ELF-1 (cell line): ENCODE measurements around the gene SLC35G6.

ENCODE experiments used
- DNase-seq: peaks from one replicate; pipeline ENCODE4 v3.0.0-alpha.2; 2016; ENCODE audit warnings: low read depth, low spot score

The SLC35G6 gene

DNA sequence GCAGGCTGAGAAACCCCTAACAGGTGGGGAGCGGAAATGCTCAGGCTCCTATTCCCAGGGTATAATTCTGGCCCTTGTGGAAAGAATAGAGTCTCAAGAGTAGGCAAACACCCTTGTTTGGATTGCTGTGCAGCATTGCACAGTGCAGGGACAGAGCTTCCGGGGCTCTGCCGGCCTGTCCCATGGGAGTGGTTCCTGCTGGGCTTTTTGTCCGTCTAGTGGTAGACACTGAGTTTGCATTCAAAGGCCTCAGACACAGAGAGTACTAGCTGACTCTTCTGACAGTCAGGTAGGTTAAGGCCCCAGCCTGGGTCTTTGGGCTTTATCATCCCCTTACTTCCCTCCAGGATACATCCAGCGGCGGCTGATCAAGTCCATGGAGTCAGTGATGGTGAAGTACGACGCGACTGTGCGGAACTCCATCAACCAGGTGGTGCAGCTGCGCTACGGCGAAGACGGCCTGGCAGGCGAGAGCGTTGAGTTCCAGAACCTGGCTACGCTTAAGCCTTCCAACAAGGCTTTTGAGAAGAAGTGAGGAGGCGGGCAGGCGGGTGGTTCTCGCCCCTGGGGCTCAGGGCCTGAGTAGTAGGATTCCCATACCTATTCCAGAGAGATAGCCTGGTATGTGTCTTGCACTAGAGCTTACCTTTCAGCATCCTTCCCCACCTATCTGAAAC, 21.1 kb downstream of the SLC35G6 start:
- DNase-seq, result no peak

DNA sequence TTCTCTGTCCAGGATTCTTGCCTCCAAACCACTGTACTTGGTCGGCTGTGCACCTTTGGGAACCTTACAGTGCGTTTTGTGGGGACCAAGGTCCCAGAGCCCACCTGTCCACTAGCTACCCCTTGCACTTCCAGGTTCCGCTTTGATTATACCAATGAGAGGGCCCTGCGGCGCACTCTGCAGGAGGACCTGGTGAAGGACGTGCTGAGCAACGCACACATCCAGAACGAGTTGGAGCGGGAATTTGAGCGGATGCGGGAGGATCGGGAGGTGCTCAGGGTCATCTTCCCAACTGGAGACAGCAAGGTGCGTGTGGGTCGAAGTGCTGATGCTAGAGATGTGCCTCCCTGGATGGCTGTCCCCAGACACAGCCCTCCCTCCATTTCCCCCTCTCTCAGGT, 21.7 kb downstream of the SLC35G6 start:
- DNase-seq, result peak; percentile 41

DNA sequence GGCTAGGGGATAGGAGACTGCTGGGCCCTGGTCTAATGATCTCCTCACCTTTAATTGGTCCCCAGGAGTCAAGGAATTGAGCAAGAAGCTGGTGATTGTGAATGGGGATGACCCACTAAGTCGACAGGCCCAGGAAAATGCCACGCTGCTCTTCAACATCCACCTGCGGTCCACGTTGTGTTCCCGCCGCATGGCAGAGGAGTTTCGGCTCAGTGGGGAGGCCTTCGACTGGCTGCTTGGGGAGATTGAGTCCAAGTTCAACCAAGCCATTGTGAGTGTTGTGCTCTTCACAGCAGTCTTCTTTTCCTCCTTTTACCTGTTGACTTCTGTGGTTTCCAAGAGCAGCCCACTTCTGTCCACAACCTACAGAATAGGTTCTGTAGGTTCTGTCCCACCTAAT, 22.3 kb downstream of the SLC35G6 start:
- DNase-seq, result no peak

GRCh38 chr17:7508145-7508544, 26.9 kb downstream of the SLC35G6 start:
- no peak for DNase-seq

DNA sequence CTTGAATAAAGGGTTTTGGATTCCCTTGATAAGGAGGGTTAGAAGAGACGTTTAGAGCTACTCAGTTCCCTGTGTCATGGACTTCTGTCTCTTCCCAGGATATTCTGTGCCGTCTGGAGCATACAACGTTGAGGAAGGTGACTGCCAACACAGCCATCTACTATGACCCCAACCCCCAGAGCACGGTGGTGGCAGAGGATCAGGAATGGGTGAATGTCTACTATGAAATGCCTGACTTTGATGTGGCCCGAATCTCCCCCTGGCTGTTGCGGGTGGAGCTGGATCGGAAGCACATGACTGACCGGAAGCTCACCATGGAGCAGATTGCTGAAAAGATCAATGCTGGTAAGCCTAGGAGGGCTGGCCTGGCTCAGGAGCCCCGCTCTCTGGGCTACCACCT, 27.6 kb downstream of the SLC35G6 start:
- no peak for DNase-seq

- no peak for DNase-seq
These were observed 28.7 kb downstream of the SLC35G6 start for GRCh38 chr17:7509937-7510336.

- DNase-seq, result no peak
These were observed 29.9 kb downstream of the SLC35G6 start for GRCh38 chr17:7511108-7511507.

DNA sequence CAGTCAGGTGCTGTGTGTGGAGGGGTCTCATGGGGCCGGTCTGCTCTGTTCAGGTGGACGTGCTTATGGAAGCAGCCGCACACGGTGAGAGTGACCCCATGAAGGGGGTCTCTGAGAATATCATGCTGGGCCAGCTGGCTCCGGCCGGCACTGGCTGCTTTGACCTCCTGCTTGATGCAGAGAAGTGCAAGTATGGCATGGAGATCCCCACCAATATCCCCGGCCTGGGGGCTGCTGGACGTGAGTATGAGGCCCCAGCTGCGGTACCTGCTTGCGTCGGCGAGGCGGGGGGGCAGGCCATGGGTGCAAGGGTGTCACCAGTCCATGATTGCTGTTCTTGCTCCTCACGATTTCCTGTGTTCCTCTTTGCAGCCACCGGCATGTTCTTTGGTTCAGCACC, 30.9 kb downstream of the SLC35G6 start:
- DNase-seq, result no peak

DNA sequence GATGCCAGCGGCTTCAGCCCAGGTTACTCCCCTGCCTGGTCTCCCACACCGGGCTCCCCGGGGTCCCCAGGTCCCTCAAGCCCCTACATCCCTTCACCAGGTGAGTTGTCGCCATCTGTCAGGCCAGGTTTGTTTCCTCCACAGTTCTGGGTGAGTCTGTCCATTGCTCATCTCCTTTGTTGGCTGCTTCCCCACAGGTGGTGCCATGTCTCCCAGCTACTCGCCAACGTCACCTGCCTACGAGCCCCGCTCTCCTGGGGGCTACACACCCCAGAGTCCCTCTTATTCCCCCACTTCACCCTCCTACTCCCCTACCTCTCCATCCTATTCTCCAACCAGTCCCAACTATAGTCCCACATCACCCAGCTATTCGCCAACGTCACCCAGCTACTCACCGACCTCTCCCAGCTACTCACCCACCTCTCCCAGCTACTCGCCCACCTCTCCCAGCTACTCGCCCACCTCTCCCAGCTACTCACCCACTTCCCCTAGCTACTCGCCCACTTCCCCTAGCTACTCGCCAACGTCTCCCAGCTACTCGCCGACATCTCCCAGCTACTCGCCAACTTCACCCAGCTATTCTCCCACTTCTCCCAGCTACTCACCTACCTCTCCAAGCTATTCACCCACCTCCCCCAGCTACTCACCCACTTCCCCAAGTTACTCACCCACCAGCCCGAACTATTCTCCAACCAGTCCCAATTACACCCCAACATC, 31.7 kb downstream of the SLC35G6 start:
- DNase-seq, result no peak

- no peak for DNase-seq
These were observed 32.7 kb downstream of the SLC35G6 start for GRCh38 chr17:7513850-7514419.

DNA sequence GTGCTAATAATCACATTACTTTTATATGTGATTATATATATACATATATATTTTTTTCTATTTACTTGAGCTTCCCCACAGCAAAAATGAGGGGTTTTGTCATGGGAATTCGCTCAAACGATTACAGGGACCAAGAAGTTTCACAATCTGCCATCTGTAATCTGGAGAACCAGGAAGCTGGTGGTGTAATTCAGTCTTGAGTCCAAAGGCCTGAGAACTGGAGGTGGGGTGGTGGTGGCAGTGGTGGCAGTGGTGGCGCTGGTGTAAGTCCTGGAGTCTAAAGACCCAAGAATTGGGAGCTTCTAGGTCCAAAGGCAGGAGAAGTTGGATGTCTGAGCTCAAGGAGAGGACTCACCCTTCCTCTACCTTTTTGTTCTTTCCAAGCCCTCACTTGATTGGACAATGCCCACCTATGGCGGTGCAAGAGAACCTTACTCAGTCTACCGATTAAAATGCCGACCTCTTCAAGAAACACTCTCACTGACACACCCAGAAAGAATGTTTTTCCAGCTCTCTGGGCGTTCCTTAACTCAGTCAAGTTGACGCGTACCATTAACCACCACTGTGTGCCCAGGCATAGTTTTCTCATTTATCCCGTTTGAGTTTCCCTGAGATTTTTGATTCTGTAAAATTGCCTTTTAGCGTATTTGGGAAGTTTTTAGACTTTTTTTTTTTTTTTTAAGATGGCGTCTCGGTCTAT, 34.8 kb downstream of the SLC35G6 start:
- DNase-seq, result no peak

DNA sequence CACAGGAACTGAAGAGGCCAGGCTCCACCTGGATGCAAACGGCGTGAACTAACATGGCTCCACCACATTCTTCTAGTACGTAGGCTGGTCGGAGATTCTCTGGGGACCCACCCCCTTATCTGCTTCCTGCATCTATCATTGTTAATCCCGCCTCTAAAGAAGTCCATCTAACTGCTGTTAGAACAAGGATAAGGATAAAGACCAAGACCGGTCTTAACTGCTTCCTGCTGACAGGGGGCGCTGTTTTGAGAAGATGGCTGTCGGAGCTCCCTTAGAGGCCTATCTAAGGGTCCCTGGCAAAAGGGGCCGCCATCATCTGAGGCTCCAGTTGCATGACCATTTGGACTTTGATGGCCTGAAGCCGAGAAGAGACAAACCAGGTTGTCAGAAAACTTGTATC, 41.8 kb downstream of the SLC35G6 start:
- DNase-seq, result peak; percentile 81

DNA sequence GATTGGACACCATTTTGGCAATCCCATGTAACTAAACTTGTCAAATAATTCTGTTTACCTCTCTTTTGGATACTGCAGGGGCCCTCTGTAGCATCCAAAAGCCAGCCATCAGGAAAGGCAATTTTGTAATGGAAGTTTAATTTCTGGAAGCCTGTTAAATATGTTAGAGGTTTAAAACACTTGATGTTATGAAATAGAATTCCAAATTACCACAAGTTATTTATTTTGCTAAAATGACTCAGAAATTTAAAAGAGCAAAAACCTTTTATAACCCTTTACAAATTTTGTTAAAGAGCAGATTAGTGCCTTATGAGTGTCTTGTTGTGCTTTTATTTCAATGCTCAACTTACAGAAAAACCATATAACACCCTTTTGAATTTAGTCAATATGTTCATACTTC, 47.6 kb downstream of the SLC35G6 start:
- DNase-seq, result no peak

- no peak for DNase-seq
These were observed 49.0 kb downstream of the SLC35G6 start for GRCh38 chr17:7530023-7530900.
